Tibial nerve (tissue), 4 donors: ENCODE results near the gene SERPINA4.

Source experiments
- CTCF ChIP-seq, 5 experiments: fragments of 200-600 bp in 3 of 5; fragments of 450-650 bp in 2 of 5; sonication (generic) in 3 of 5; IDR thresholded peaks; one replicate each; pipeline ENCODE4 v1.5.1; 2016 to 2019; ENCODE audit warnings: antibody characterized with exemption in 5 of 5, mild to moderate bottlenecking in 3 of 5, moderate library complexity in 2 of 5
- EP300 ChIP-seq, 2 donors: sonication (generic); formaldehyde crosslinking; IDR thresholded peaks; one replicate each; pipeline ENCODE4 v1.6.1; 2017; ENCODE audit warnings: antibody characterized with exemption in 2 of 2, mild to moderate bottlenecking in 1 of 2
- POLR2A ChIP-seq, 2 donors: fragments of 450-650 bp; IDR thresholded peaks; one replicate each; pipeline ENCODE4 v1.6.1; 2017; ENCODE audit warnings: antibody characterized with exemption in 2 of 2, mild to moderate bottlenecking in 2 of 2, moderate library complexity in 2 of 2

GRCh38 chr14:94582851-94583250, 21.6 kb downstream of the SERPINA4 start:
- no peak for TF ChIP-seq CTCF (IDR thresholded peaks at IDR 0.05)
- TF ChIP-seq EP300 (IDR thresholded peaks at IDR 0.05), result no peak
- no peak for TF ChIP-seq POLR2A (IDR thresholded peaks at IDR 0.05)
